ENCODE results near the gene S1PR4.
A peak's percentile ranks its signal among the peaks of the same experiment; 100 is the strongest.

S1PR4 gene

DNA sequence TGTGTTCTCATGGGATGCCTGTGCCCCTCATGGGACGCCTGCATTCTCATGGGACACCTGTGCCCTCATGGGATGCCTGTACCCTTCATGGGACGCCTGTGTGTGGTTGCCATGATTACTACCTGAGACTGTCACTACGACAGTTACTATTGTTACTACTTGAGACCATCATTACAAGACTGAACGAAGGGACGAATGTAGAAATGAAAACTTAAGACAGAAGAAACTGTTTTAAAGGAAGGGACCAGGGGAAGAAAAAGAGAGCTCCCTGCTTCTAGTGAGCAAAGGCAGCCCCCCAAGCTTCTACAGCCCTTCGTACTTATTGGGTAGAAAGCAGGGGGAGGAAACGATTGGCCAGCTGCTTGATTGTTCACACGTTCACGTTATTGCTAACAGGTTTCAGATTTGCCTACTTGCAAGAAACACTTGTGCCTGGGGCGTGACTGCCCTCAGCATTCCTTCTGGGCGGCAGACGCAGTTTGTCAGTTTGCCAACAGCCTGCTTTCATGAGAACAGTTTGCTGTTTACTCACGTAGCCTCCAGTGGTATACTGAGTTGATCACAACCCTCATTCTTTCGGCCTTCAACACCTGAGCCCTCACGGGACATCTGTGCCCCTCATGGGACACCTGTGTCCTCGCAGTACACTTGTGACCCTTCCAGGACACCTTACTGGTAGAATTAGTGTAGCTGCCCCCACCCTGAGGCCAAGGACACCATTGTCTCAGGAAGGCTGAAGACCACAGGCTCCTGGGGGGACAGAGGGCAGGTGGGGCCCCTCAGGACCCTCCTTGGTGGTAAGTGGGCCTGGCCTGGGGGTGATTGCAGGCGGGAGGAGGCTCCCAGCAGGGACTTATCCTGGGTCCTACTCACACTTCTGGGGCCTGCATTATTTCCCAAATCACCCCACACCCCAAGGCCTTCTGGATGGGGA is 2.5 kb upstream of the S1PR4 start:
- DNase-seq (ENCODE audit: low read depth in 1 of 2, low spot score in 1 of 2) = peak in 1 of 2 experiments; percentile 79
- in situ Hi-C loops (cut with HindIII; ENCODE audit: low pct_unique_long_range_greater_than_20kb, low sequenced_read_pairs) = no loop called here
- TF ChIP-seq JUND (IDR thresholded peaks at IDR 0.05; ENCODE audit: low read depth) = no peak

DNA sequence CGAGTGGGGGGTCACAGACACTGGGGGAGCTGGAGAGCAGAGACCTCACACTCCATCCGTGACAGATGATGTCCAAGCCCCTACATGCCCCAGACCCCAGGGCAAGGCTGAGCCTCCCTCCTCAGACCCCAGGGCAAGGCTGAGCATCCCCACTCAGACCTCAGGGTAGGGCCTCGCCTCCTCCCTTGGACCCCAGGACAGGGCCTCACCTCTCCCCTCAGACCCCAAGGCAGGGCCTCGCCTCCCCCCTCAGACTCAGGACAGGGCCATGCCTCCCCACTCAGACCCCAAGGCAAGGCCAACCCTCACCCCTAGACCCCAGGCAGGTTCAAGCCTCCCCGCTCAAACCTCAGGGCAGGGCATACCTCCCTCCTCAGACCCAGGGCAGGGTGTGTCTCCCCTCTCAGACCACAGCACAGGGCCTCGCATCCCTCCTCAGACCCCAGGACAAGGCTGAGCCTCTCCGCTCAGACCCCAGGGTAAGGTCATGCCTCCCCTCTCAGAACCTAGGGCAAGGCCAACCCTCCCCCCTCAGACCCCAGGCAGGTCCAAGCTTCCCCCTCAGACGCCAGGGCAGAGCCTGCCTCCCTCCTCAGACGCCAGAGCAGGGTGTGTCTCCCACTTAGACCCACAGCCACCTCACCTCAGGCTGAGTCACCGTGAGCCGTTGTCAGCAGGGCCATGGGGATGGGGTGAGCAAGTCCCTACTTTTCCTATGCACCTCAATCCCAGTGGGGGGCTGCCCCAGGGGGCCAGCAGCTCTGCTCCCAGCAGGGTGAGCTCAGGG is 1.7 kb upstream of the S1PR4 start:
- no peak for TF ChIP-seq JUND (IDR thresholded peaks at IDR 0.05; ENCODE audit: low read depth)
- no peak for DNase-seq (ENCODE audit: low read depth in 1 of 2, low spot score in 1 of 2)
- in situ Hi-C loops (cut with HindIII; ENCODE audit: low pct_unique_long_range_greater_than_20kb, low sequenced_read_pairs) = no loop called here

DNA sequence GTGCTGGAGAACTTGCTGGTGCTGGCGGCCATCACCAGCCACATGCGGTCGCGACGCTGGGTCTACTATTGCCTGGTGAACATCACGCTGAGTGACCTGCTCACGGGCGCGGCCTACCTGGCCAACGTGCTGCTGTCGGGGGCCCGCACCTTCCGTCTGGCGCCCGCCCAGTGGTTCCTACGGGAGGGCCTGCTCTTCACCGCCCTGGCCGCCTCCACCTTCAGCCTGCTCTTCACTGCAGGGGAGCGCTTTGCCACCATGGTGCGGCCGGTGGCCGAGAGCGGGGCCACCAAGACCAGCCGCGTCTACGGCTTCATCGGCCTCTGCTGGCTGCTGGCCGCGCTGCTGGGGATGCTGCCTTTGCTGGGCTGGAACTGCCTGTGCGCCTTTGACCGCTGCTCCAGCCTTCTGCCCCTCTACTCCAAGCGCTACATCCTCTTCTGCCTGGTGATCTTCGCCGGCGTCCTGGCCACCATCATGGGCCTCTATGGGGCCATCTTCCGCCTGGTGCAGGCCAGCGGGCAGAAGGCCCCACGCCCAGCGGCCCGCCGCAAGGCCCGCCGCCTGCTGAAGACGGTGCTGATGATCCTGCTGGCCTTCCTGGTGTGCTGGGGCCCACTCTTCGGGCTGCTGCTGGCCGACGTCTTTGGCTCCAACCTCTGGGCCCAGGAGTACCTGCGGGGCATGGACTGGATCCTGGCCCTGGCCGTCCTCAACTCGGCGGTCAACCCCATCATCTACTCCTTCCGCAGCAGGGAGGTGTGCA is 587 bp downstream of the S1PR4 start:
- TF ChIP-seq JUND (IDR thresholded peaks at IDR 0.05; ENCODE audit: low read depth) = no peak
- no peak for DNase-seq (ENCODE audit: low read depth in 1 of 2, low spot score in 1 of 2)

DNA sequence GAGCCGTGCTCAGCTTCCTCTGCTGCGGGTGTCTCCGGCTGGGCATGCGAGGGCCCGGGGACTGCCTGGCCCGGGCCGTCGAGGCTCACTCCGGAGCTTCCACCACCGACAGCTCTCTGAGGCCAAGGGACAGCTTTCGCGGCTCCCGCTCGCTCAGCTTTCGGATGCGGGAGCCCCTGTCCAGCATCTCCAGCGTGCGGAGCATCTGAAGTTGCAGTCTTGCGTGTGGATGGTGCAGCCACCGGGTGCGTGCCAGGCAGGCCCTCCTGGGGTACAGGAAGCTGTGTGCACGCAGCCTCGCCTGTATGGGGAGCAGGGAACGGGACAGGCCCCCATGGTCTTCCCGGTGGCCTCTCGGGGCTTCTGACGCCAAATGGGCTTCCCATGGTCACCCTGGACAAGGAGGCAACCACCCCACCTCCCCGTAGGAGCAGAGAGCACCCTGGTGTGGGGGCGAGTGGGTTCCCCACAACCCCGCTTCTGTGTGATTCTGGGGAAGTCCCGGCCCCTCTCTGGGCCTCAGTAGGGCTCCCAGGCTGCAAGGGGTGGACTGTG is 1.2 kb downstream of the S1PR4 start:
- DNase-seq (ENCODE audit: low read depth in 1 of 2, low spot score in 1 of 2) = no peak
- TF ChIP-seq JUND (IDR thresholded peaks at IDR 0.05; ENCODE audit: low read depth) = no peak
- in situ Hi-C loops (cut with HindIII; ENCODE audit: low pct_unique_long_range_greater_than_20kb, low sequenced_read_pairs) = no loop called here

More for the DNA sequence above, 587 bp downstream of the S1PR4 start:
- in situ Hi-C loops (cut with HindIII; ENCODE audit: low pct_unique_long_range_greater_than_20kb, low sequenced_read_pairs) = no loop called here

DNA sequence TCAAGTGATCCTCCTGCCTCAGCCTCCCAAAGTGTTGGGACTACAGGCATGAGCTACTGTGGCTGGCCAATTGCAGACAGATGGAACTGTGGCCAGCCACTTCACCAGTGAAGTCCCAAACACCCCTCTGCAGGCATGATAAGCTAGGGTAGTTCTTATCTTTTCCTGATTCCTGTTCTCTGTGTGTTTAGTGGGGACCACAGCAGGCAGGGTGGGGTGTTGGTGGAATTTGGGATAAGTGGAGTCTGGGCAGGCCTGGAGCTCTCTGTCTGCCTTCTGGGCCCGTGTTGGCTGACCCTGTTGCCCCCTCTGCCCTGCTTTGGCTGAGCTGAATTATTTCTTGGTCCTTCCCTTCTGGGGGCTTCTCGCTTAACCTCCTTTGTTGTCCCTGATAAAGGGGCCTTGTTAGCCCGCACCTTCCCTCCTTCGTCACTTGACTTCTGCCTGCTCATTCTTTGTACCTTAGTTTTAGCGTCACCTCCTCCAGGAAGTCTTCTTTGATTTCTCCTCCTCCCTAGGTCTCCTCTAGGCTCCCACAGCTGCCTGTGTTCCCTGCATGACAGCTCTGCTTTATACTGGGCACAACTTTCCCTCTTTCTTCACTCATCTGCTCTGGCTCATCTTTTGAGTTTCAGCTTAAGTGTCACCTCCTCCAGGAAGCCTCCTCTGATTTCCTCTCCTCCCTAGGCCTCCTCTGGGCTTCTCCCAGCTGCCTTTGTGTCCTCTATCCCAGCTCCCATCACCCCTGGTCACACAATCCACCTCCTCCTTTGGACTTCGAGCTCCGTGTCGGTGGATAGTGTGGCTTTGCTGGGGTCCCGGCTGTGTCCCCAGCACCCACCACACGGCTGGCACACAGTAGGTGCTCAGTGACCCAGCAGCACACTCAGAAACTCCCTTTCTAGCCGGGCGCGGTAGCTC is 5.4 kb downstream of the S1PR4 start:
- TF ChIP-seq JUND (IDR thresholded peaks at IDR 0.05; ENCODE audit: low read depth) = no peak
- DNase-seq (ENCODE audit: low read depth in 1 of 2, low spot score in 1 of 2) = no peak
- in situ Hi-C loops (cut with HindIII; ENCODE audit: low pct_unique_long_range_greater_than_20kb, low sequenced_read_pairs) = no loop called here

DNA sequence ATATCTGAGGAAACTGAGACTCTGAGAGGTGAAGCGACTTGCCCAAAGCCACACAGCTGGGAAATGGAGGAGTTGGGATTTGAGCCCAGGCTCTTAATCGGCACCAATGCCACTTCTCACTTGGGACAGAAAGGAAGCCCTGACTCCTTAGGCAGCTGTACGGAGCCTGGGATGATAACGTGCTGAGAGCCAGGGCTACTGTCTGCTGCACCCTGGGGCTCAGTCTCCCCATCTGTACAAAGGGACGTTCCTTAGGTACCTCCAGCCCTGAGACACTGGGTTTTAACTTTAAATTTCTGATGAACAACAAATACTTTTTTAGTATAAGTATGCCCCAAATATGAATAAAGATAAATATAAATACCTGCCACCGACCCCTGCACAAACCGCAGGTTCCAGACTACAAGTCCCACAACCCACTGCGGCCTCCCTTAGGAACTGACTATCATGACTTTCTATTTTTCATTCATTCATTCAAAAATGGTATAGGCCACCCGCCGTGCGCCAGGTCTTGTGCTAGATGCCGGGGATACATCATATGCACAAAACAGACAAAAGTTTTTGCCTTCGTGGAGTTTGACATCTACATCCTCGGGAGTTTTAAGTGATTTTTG is 6.4 kb downstream of the S1PR4 start:
- no peak for DNase-seq (ENCODE audit: low read depth in 1 of 2, low spot score in 1 of 2)
- in situ Hi-C loops (cut with HindIII; ENCODE audit: low pct_unique_long_range_greater_than_20kb, low sequenced_read_pairs) = no loop called here
- no peak for TF ChIP-seq JUND (IDR thresholded peaks at IDR 0.05; ENCODE audit: low read depth)

DNA sequence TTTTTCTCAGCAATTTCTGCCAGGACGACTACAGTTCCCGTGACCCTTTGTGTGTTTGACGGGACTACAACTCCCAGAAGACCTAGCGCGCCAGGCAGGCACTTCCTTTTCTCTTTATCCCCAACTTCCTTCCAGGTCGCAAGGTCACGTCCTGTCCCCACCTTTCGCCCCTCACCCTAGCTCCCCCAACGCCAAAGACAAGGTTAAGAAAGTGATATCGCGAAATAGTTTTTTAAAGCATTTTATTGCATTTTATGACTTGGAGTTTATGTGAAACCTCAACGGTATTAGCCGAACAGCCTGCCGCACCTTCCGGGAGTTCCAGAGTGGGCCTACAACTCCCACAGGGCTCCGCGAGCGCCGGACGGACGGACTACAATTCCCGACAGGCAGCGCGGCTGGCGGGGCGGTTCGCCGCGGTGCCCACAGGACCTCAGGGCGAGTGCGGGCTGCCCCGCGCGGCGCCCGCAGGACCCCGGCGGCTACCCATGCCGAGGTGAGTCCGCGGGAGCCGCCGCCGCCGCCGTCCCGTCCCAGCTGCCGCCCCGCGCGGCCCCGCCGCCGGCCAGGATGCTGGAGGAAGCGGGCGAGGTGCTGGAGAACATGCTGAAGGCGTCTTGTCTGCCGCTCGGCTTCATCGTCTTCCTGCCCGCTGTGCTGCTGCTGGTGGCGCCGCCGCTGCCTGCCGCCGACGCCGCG is 7.0 kb downstream of the S1PR4 start, which contains the start of gene NCLN:
TSS of gene NCLN (plus strand) at position 470 of the 699 bp plus-strand sequence. CDS start at position 571, 101 bp downstream.
- in situ Hi-C loops (cut with HindIII; ENCODE audit: low pct_unique_long_range_greater_than_20kb, low sequenced_read_pairs) = no loop called here
- peak; percentile 45 to 93 for DNase-seq (ENCODE audit: low read depth in 1 of 2, low spot score in 1 of 2)
- no peak for TF ChIP-seq JUND (IDR thresholded peaks at IDR 0.05; ENCODE audit: low read depth)

DNA sequence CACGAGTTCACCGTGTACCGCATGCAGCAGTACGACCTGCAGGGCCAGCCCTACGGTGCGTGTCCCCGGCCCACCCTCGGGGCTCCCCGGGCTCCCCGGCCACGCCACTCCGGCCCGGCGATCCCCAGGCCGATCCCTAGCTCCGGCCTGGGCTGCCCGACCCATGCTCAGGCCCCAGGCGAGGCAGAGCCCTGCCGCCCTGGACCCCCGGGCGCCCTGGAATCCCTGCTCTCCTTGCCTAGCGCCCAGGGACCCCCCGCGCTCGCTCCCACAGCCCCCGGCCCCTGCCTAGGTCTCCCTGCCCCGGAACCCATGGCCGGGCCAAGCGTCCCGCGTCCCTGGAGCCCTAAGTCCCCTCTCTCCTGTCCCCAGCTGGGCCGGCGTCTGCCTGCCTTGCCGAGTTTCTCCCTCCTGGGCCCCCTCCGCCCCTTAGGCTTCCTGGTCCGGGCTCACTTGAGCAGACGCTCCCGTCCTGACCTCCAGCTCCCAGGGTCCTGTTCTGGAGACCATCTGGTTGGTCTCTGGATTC is 7.7 kb downstream of the S1PR4 start:
- TF ChIP-seq JUND (IDR thresholded peaks at IDR 0.05; ENCODE audit: low read depth) = no peak
- in situ Hi-C loops (cut with HindIII; ENCODE audit: low pct_unique_long_range_greater_than_20kb, low sequenced_read_pairs) = no loop called here
- no peak for DNase-seq (ENCODE audit: low read depth in 1 of 2, low spot score in 1 of 2)

DNA sequence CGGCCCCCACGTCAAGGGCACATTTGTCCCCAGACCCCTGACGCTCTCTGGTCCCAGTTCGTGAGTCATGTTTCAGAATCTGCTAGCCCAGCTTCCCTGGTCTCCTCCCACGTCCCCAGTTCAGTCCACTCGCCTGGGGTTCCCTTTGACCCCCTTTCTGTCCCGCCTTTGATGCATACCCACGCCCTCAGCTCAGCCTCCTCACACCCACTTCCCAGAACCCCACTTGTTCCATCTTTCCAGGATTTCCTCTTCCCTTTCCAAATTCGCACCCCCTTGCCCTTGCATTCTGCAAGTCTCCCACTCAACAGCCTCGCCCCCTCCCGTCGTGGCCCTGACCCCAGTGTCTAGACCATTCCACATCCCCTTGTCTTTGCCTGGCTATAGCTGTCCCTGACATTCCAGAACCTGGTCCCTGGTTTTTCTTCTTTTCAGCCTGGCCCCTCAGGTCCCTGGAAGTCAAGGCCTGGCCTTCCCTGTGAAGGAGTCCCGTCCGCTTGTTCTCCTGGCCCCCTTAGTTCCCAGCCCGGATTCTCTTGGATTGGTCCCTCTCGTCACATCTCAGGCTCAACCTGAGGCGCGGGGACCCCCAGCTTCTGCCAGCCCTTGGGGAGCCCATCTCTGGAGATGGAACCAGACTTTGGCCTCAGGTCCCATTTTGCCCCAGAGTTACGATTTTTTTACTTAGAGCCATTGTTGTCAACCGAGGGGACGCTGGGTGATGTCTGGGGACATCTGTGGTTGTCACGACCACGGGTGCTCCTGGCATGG is 8.5 kb downstream of the S1PR4 start:
- no peak for TF ChIP-seq JUND (IDR thresholded peaks at IDR 0.05; ENCODE audit: low read depth)
- in situ Hi-C loops (cut with HindIII; ENCODE audit: low pct_unique_long_range_greater_than_20kb, low sequenced_read_pairs) = no loop called here
- DNase-seq (ENCODE audit: low read depth in 1 of 2, low spot score in 1 of 2) = no peak

All from T47D (cell line).